K562 (cell line): ENCODE data around the gene JMJD1C. TPM values are rescaled to one million over a fixed set of nuclear protein-coding genes. Genes with fewer than 3 reads are reported as not detected.

Experiments used
- ATAC-seq: fragments of 200-7000 bp; cut with Tn5 transposase; 3 replicates; pipeline ENCODE4 v1.9.1; 2020; ENCODE audit warnings: moderate library complexity
- BruUV-seq: library from RNA; stranded (reverse); fragments of 400-500 nt; replicated peaks from 2 replicates; lab custom pipeline; 2021; lab: Mats Ljungman, UMichigan
- CTCF ChIA-PET: fragments of 300-600 bp; formaldehyde crosslinking; extraction: SDS; loops from one replicate; lab custom pipeline; 2021; ENCODE audit warnings: low intra/inter-chr PET ratio; lab: Yijun Ruan, JAX
- POLR2A ChIA-PET: fragments of 300-600, 350-650 bp; sonication (Branson Sonifier 250); formaldehyde crosslinking; extraction: SDS; loops from one replicate; lab custom pipeline; 2021; ENCODE audit warnings: antibody characterized with exemption, inconsistent platforms; lab: Yijun Ruan, JAX
- DNase-seq, 4 experiments: peaks; one replicate each; pipeline versions ENCODE4 v3.0.0 to v3.0.0-alpha.2; 2011 to 2018; ENCODE audit warnings: low spot score in 3 of 4, mixed read lengths in 3 of 4; ENCODE audit errors: extremely low read depth in 1 of 4
- FAIRE-seq: peaks from 2 replicates; lab custom pipeline; 2011; peaks lifted over from hg19 to GRCh38; lab: Jason Lieb, UNC
- H2AFZ ChIP-seq: 2 replicates; pipeline ENCODE4 v1.6.0; 2011; ENCODE audit warnings: low read depth, low read length, control low read depth, inconsistent platforms
- H3K27ac ChIP-seq: fragments of 200-600 bp; 3 replicates; pipeline ENCODE4 v1.8.0; 2011; ENCODE audit warnings: low read depth, mild to moderate bottlenecking, control low read depth, inconsistent platforms, low read length, moderate library complexity, mixed read lengths; ENCODE audit errors: extremely low read depth
- H3K27me3 ChIP-seq, 2 experiments: fragments of 300-600 bp in 1 of 2; 2 replicates in 1 of 2; 3 replicates in 1 of 2; pipeline versions ENCODE4 v1.6.0 to v1.8.0; 2011; ENCODE audit warnings: inconsistent platforms in 2 of 2, low read length in 2 of 2, mild to moderate bottlenecking in 1 of 2, mixed read lengths in 1 of 2, moderate library complexity in 1 of 2; ENCODE audit not compliant: control insufficient read depth in 2 of 2, insufficient read depth in 2 of 2
- H3K36me3 ChIP-seq: fragments of 300-600 bp; 3 replicates; pipeline ENCODE4 v1.8.0; 2011; ENCODE audit warnings: mild to moderate bottlenecking, low read length, inconsistent platforms; ENCODE audit not compliant: control insufficient read depth, insufficient read depth
- H3K4me1 ChIP-seq, 2 experiments: fragments of 200-600 bp in 1 of 2; replicated peaks in 1 of 2; 2 replicates in 1 of 2; 3 replicates in 1 of 2; pipeline versions ENCODE4 v1.5.1 to v1.8.0; 2011; ENCODE audit warnings: inconsistent platforms in 2 of 2, low read length in 2 of 2, mild to moderate bottlenecking in 1 of 2, mixed read lengths in 1 of 2, moderate library complexity in 1 of 2; ENCODE audit not compliant: control insufficient read depth in 2 of 2, insufficient read depth in 2 of 2
- H3K4me2 ChIP-seq: 2 replicates; pipeline ENCODE4 v1.6.1; 2011; ENCODE audit warnings: low read length, control low read depth, inconsistent platforms, mixed read lengths; ENCODE audit not compliant: insufficient read depth
- H3K4me3 ChIP-seq: fragments of 200-600 bp; sonication (generic), shearing (Covaris generic); 2 replicates; pipeline ENCODE4 v1.5.1; 2016; ENCODE audit warnings: control low read depth, inconsistent platforms
- H3K79me2 ChIP-seq: fragments of 200-600 bp; 3 replicates; pipeline ENCODE4 v1.8.0; 2011; ENCODE audit warnings: low read length, inconsistent platforms; ENCODE audit not compliant: control insufficient read depth, insufficient read depth
- H3K9ac ChIP-seq, 2 experiments: 2 replicates each; pipeline versions ENCODE4 v1.6.0 to v1.6.1; 2011; ENCODE audit warnings: low read depth in 2 of 2, low read length in 2 of 2, control low read depth in 1 of 2, inconsistent platforms in 1 of 2, mild to moderate bottlenecking in 1 of 2, mixed read lengths in 1 of 2; ENCODE audit not compliant: insufficient read depth in 1 of 2
- H3K9me1 ChIP-seq: one replicate; pipeline ENCODE4 v1.6.0; 2011; ENCODE audit warnings: inconsistent platforms, mild to moderate bottlenecking, low read length, moderate library complexity; ENCODE audit not compliant: control insufficient read depth, insufficient read depth
- H3K9me3 ChIP-seq: replicated peaks from 2 replicates; pipeline ENCODE4 v1.5.1; 2011; ENCODE audit warnings: low read depth, low read length, inconsistent platforms; ENCODE audit not compliant: control insufficient read depth, insufficient read depth
- H4K20me1 ChIP-seq: replicated peaks from 2 replicates; pipeline ENCODE4 v1.6.1; 2011; ENCODE audit warnings: low read length, inconsistent platforms, mixed read lengths; ENCODE audit not compliant: control insufficient read depth, insufficient read depth
- ATF2 ChIP-seq: sonication (generic); formaldehyde crosslinking; IDR thresholded peaks from 2 replicates; pipeline ENCODE4 v1.8.1; 2022; ENCODE audit warnings: missing genetic modification reagents
- KAT7 ChIP-seq: sonication (generic); formaldehyde crosslinking; IDR thresholded peaks from 2 replicates; pipeline ENCODE4 v1.8.0; 2022; ENCODE audit warnings: missing genetic modification reagents, mild to moderate bottlenecking, borderline replicate concordance
- NFE2L1 ChIP-seq: fragments of 450-650 bp; IDR thresholded peaks from 2 replicates; pipeline ENCODE4 v1.6.1; 2016; ENCODE audit warnings: missing genetic modification characterization, low read depth, mild to moderate bottlenecking, missing compliant biosample characterization, moderate library complexity, borderline replicate concordance
- NKRF ChIP-seq: fragments of 450-650 bp; IDR thresholded peaks from 2 replicates; pipeline ENCODE4 v1.6.1; 2016; ENCODE audit warnings: borderline replicate concordance
- PYGO2 ChIP-seq: fragments of 450-650 bp; IDR thresholded peaks from 2 replicates; pipeline ENCODE4 v1.6.1; 2016; ENCODE audit warnings: mild to moderate bottlenecking, missing genetic modification characterization, moderate library complexity, missing compliant biosample characterization
- STAT5A ChIP-seq: IDR thresholded peaks from 2 replicates; pipeline ENCODE4 v1.6.1; 2012; ENCODE audit warnings: low read length, inconsistent platforms, borderline replicate concordance
- ZNF24 ChIP-seq: fragments of 450-650 bp; IDR thresholded peaks from 2 replicates; pipeline ENCODE4 v1.6.1; 2016
- WGBS: fragments of 100-300 bp; shearing (Covaris generic); methylation state at CpG from one replicate; pipeline ENCODE4 v1.1.6; 2016; ENCODE audit warnings: low coverage, mixed read lengths; ENCODE audit not compliant: insufficient coverage; ENCODE audit errors: missing lambda C conversion rate; 5-methylcytosine and 5-hydroxymethylcytosine counted together
- in situ Hi-C: fragments of 300-500 bp; cut with MboI; formaldehyde crosslinking; loops from 4 replicates; pipeline ENCODE4 v1.15.0; 2018; ENCODE audit warnings: inconsistent platforms, mixed read lengths
- intact Hi-C: fragments of 100-400 bp; cut with micrococcal nuclease; formaldehyde crosslinking; loops from 2 replicates; pipeline ENCODE4 v1.14.2; 2022
- polyA plus RNA-seq, 8 experiments: library from polyadenylated mRNA; depleted of rRNA in 4 of 8; stranded (reverse) in 5 of 8; unstranded in 3 of 8; fragments of >200 nt; fragmentation: Nextera tagmentation in 2 of 8; fragmentation: Illumina TruSeq in 1 of 8; extraction: Ambion mirVana in 2 of 8; extraction: Trizol in 1 of 8; gene quantifications; 2 replicates each; pipeline versions ENCODE4 v1.2.1 to v1.2.3, GENCODE V29; 2011 to 2014; ENCODE audit warnings: inconsistent platforms in 1 of 8, missing spikeins in 1 of 8
- total RNA-seq, 7 experiments: library from RNA; depleted of rRNA in 6 of 7; stranded (reverse); fragments of >200 nt in 6 of 7; fragmentation: Illumina TruSeq in 2 of 7; extraction: Trizol in 2 of 7; gene quantifications; 2 replicates each; pipeline versions ENCODE4 v1.2.1 to v1.2.3, GENCODE V29; 2011 to 2021; ENCODE audit warnings: low replicate concordance in 1 of 7

The JMJD1C gene
- total and polyA plus RNA-seq, 9 of the 15 experiments (the other 6 are each of a cell fraction or from before 2014, with no cell fraction given), result 25.3 to 68.0 (median 47.2) TPM

GRCh38 chr10:63199716-63200115 is 266.1 kb downstream of the JMJD1C start:
- ATAC-seq (no peak), FAIRE-seq (no peak), DNase-seq (no peak)
- no peaks in the 10 kb centered on the region for H3K4me1 ChIP-seq
- peaks cover 59% of the 10 kb centered on the region for H3K36me3 ChIP-seq
- no peak overlapping the region for H2AFZ ChIP-seq
- intact Hi-C loops, result no loop called here
- in situ Hi-C loops, result loop anchor here (25.0 kb wide), 1 partner anchor 438 kb away; no protein-coding TSS in a partner anchor
- H3K9me1 ChIP-seq, result no peaks in the 10 kb centered on the region
- H3K4me3 ChIP-seq, result no peak overlapping the region
- ChIA-PET POLR2A (interaction anchor here (1.1 to 1.6 kb wide), 3 partner anchors 9 to 20 kb away, joined by 3 to 4 read pairs (median 3); no protein-coding TSS in a partner anchor), CTCF (no interaction called here)
- H3K4me2 ChIP-seq, result no peak overlapping the region
- H3K79me2 ChIP-seq, result no peaks in the 10 kb centered on the region
- TF ChIP-seq ZNF24 (no peak), ATF2 (no peak), STAT5A (no peak), PYGO2 (tag) (no peak), KAT7 (no peak), NFE2L1 (tag) (no peak), NKRF (no peak)
- no peaks in the 10 kb centered on the region for H3K27me3 ChIP-seq
- H3K9me3 ChIP-seq, result no peaks in the 10 kb centered on the region
- H4K20me1 ChIP-seq, result no peaks in the 10 kb centered on the region
- no TSS peak for BruUV-seq
- no peak overlapping the region for H3K9ac ChIP-seq
- no peak overlapping the region for H3K27ac ChIP-seq
- 91% methylated on average over 2 of the region's 2 CpGs for WGBS
